Prostate gland (tissue), 2 donors: ENCODE results near the gene JMJD4. TPM values are rescaled to one million over a fixed set of nuclear protein-coding genes. Genes with fewer than 3 reads are reported as not detected.
"Not testable (repeated sequence)": the region's sequence is repeated elsewhere in the genome, so short reads cannot be mapped to it uniquely, and the experiment has no call there.

Experiments
- DNase-seq: peaks from one replicate; pipeline ENCODE4 v3.0.0-alpha.2; 2019; ENCODE audit warnings: low spot score
- H3K27ac ChIP-seq, 2 donors: fragments of 200-600 bp; sonication (generic); 2 replicates each; pipeline ENCODE4 v1.5.1; 2017 to 2019
- H3K27me3 ChIP-seq: fragments of 200-600 bp; sonication (generic); replicated peaks from 2 replicates; pipeline ENCODE4 v1.5.1; 2019; ENCODE audit not compliant: insufficient read depth
- H3K36me3 ChIP-seq, 2 donors: fragments of 200-600 bp; sonication (generic); 1 replicate in 1 of 2; 2 replicates in 1 of 2; pipeline versions ENCODE4 v1.5.1 to v1.8.1; 2017 to 2019
- H3K4me1 ChIP-seq: fragments of 200-600 bp; sonication (generic); replicated peaks from 2 replicates; pipeline ENCODE4 v1.5.1; 2019
- H3K4me3 ChIP-seq, 2 donors: fragments of 200-600 bp; sonication (generic); 2 replicates each; pipeline ENCODE4 v1.5.1; 2017 to 2019
- H3K9me3 ChIP-seq: fragments of 200-600 bp; sonication (generic); 2 replicates; pipeline ENCODE4 v1.5.1; 2017
- CTCF ChIP-seq, 4 experiments: fragments of 200-600 bp in 2 of 4; fragments of 450-650 bp in 2 of 4; sonication (generic) in 2 of 4; IDR thresholded peaks; 1 replicate in 3 of 4; 2 replicates in 1 of 4; pipeline ENCODE4 v1.5.1; 2016 to 2019; ENCODE audit warnings: antibody characterized with exemption in 4 of 4, mild to moderate bottlenecking in 2 of 4, moderate library complexity in 2 of 4
- POLR2A ChIP-seq: fragments of 450-650 bp; IDR thresholded peaks from one replicate; pipeline ENCODE4 v1.6.1; 2016; ENCODE audit warnings: antibody characterized with exemption, mild to moderate bottlenecking
- POLR2AphosphoS5 ChIP-seq: sonication (generic); formaldehyde crosslinking; IDR thresholded peaks from one replicate; pipeline ENCODE4 v1.6.1; 2017; ENCODE audit warnings: antibody characterized with exemption
- WGBS: methylation state at CpG from one replicate; pipeline ENCODE4 v1.1.5; 2018; 5-methylcytosine and 5-hydroxymethylcytosine counted together
- intact Hi-C: fragments of 100-400 bp; cut with DNase I; formaldehyde crosslinking; loops from one replicate; pipeline ENCODE4 v1.14.2; 2022
- total RNA-seq, 2 donors: library from RNA; depleted of rRNA; stranded (reverse); fragments of >200 nt; gene quantifications; one replicate each; pipeline ENCODE4 v1.1.0, GENCODE V29; 2016

Gene JMJD4
- total RNA-seq, 2 donors from 2014 or later: 29.8 to 38.3 TPM

DNA sequence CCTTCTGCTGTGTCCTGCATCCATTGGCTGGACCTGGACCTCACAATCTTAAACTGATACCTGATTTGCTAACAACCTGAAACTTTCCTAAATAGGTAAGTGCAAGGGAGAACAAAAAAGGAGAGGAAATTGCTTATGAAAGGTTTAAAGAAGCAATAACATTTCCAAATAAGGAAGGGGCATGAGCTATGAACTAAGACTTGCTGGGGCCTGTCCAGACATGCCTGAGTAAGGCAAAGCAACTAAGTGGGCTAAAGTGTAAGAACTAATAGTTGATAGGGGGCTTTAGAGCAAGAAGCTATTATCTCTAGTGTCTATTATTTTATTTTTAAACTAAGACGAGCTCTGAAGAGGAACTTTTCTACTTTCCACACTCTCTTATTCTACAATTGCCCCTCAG is 11.6 kb downstream of the JMJD4 start:
- no peak for DNase-seq
- Histone ChIP-seq H3K4me3 (no peak overlapping the region), H3K27ac (no peak overlapping the region), H3K9me3 (no peaks in the 10 kb centered on the region), H3K36me3 (no peaks in the 10 kb centered on the region), H3K27me3 (no peaks in the 10 kb centered on the region), H3K4me1 (no peaks in the 10 kb centered on the region)
- intact Hi-C loops: no loop called here
- WGBS: 82% methylated on average over 1 of the region's 1 CpG
- no peak for TF ChIP-seq POLR2A
- TF ChIP-seq POLR2AphosphoS5: no peak
- TF ChIP-seq CTCF (IDR thresholded peaks at IDR 0.05): no peak

GRCh38 chr1:227718932-227719331 is 16.2 kb downstream of the JMJD4 start:
- WGBS: 78% methylated on average over 2 of the region's 2 CpGs

GRCh38 chr1:227712648-227713047 is 22.5 kb downstream of the JMJD4 start:
- no peak overlapping the region for H3K27ac ChIP-seq
- TF ChIP-seq POLR2AphosphoS5: no peak
- no peak for TF ChIP-seq POLR2A
- TF ChIP-seq CTCF (IDR thresholded peaks at IDR 0.05): no peak
- no peak for DNase-seq
- H3K4me3 ChIP-seq: no peak overlapping the region
- no peaks in the 10 kb centered on the region for H3K36me3 ChIP-seq
- intact Hi-C loops: no loop called here
- no peaks in the 10 kb centered on the region for H3K27me3 ChIP-seq
- H3K9me3 ChIP-seq: no peaks in the 10 kb centered on the region
- H3K4me1 ChIP-seq: no peaks in the 10 kb centered on the region

More at GRCh38 chr1:227718932-227719331, 16.2 kb downstream of the JMJD4 start:
- H3K27ac ChIP-seq: no peak overlapping the region
- H3K4me1 ChIP-seq: no peaks in the 10 kb centered on the region
- TF ChIP-seq POLR2A (no peak), POLR2AphosphoS5 (no peak), CTCF (IDR thresholded peaks at IDR 0.05) (no peak)
- no peak overlapping the region for H3K4me3 ChIP-seq
- intact Hi-C loops: no loop called here
- H3K36me3 ChIP-seq: no peaks in the 10 kb centered on the region
- H3K9me3 ChIP-seq: no peaks in the 10 kb centered on the region
- DNase-seq: no peak
- no peaks in the 10 kb centered on the region for H3K27me3 ChIP-seq

DNA sequence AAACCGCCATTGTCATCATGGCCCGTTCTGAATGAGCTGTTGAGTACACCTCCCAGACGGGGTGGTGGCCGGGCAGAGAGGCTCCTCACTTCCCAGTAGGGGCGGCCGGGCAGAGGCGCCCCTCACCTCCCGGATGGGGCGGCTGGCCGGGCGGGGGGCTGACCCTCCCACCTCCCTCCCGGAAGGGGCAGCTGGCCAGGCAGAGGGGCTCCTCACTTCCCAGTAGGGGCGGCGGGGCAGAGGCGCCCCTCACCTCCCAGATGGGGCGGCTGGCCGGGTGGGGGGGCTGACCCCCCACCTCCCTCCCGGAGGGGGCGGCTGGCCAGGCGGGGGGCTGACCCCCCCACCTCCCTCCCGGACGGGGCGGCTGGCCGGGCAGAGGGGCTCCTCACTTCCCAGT is 24.6 kb downstream of the JMJD4 start:
- H3K4me3 ChIP-seq, DNase-seq, H3K27ac ChIP-seq, H3K9me3 ChIP-seq, H3K4me1 ChIP-seq, H3K27me3 ChIP-seq, intact Hi-C loops, H3K36me3 ChIP-seq: not testable (repeated sequence)
- 94% methylated on average over 10 of the region's 24 CpGs for WGBS

- no peaks in the 10 kb centered on the region for H3K4me1 ChIP-seq
- H3K36me3 ChIP-seq: no peaks in the 10 kb centered on the region
- H3K4me3 ChIP-seq: no peak overlapping the region
- H3K27ac ChIP-seq: no peak overlapping the region
- WGBS: 81% methylated on average over 1 of the region's 1 CpG
- DNase-seq: no peak
- no peaks in the 10 kb centered on the region for H3K27me3 ChIP-seq
- TF ChIP-seq POLR2AphosphoS5: no peak
- intact Hi-C loops: no loop called here
- H3K9me3 ChIP-seq: no peaks in the 10 kb centered on the region
Observed at GRCh38 chr1:227709451-227709850, 25.7 kb downstream of the JMJD4 start.

GRCh38 chr1:227707846-227708245 is 27.3 kb downstream of the JMJD4 start:
- Histone ChIP-seq H3K9me3 (no peaks in the 10 kb centered on the region), H3K27ac (no peak overlapping the region), H3K4me1 (no peaks in the 10 kb centered on the region), H3K4me3 (no peak overlapping the region), H3K27me3 (no peaks in the 10 kb centered on the region), H3K36me3 (no peaks in the 10 kb centered on the region)
- WGBS: 58% methylated on average over 1 of the region's 1 CpG
- TF ChIP-seq POLR2A (no peak), POLR2AphosphoS5 (no peak), CTCF (IDR thresholded peaks at IDR 0.05) (no peak)
- intact Hi-C loops: no loop called here
- no peak for DNase-seq

DNA sequence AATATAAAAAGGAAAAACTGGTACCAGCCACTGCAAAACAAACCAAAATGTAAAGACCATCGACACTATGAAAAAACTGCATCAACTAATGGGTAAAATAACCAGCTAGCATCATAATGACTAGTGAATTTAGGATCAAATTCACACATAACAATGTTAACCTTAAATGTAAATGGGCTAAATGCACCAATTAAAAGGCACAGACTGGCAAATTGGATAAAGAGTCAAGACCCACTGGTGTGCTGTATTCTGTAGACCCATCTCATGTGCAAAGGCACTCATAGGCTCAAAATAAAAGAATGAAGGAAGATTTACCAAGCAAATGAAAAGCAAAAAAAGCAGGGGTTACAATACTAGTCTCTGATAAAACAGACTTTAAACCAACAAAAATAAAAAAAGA is 33.5 kb downstream of the JMJD4 start:
- H3K9me3 ChIP-seq, intact Hi-C loops, H3K4me1 ChIP-seq, H3K4me3 ChIP-seq, DNase-seq, H3K27ac ChIP-seq, H3K36me3 ChIP-seq, H3K27me3 ChIP-seq: not testable (repeated sequence)
- WGBS: 83% methylated on average over 1 of the region's 1 CpG
